Mesenteric fat pad (tissue), 1 donor: ENCODE measurements around the gene SUGCT. TPM values are rescaled to one million over a fixed set of nuclear protein-coding genes. Genes with fewer than 3 reads are reported as not detected.
"Not testable (repeated sequence)": the region's sequence is repeated elsewhere in the genome, so short reads cannot be mapped to it uniquely, and the experiment has no call there.

Experiments used
- DNase-seq: peaks from one replicate; pipeline ENCODE4 v3.0.0-alpha.2; 2020; ENCODE audit warnings: low spot score
- long read RNA-seq: library from polyadenylated mRNA; unstranded; transcript quantifications from one replicate; pipeline ENCODE4 v2.0.0, GENCODE V29; 2020
- total RNA-seq: library from RNA; stranded (reverse); fragmentation: NEBNext Ultra II Directional; extraction: Animal tissue kit (Norgen Biotek cat#: 25700); gene quantifications from one replicate; pipeline ENCODE4 v1.2.1, GENCODE V29; 2021
- donor health status: DM: yes; HTN: yes; CAD: no.

SUGCT gene
- total RNA-seq = 2.9 TPM
- long read RNA-seq, partial matches to known transcripts = 0 of 7 reads
- long read RNA-seq, other reads (novel, unspliced or antisense) = 4 of 7 reads

DNA sequence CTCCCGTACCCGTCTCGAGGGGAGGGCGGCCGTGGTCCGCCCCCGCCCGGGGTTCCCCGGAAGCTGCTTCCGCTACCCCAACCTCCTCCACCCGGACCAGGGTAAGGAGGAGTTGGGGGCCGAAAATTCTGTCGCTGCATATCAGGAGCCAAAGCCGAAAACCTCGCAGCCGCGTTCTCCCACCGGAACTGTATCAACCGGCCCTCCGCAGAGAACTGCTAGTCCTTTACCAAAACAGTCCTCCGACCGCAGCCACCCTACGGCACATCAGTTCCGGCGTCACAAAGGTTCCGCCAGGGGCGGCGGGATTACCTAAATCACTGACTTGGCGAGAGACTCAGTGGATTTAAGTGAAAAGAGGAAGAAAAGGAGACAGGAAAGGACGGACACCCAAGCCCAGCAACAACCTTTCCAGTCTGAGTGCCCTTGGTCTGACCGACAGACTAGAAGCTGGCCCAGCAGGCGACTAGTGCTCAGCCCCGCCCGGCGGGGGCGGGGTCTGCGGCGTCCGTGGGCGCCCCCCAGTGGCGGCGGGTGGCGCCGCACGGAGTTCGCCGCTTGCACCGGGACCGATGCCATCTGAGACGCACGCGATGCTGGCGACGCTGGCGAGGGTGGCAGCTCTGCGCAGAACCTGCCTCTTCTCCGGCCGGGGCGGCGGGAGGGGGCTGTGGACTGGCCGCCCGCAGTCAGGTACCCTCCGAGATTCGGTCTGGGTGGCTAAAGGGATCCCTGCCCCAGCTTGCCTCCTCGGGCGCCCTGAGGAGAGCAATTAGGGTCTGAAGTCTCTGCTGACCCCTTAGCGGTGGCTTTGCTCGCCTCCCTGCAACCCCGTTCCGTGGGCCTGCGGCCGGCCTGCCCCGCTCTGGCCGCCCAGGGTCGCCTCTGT lies at the start of gene SUGCT, which contains the start of gene MPLKIP:
SUGCT (plus strand) TSS at position 578 of the 889 bp plus-strand sequence.
MPLKIP (minus strand) TSS at position 195 of the 889 bp plus-strand sequence; CDS start at position 140, 55 bp downstream.
- peak; percentile 95 for DNase-seq

DNA sequence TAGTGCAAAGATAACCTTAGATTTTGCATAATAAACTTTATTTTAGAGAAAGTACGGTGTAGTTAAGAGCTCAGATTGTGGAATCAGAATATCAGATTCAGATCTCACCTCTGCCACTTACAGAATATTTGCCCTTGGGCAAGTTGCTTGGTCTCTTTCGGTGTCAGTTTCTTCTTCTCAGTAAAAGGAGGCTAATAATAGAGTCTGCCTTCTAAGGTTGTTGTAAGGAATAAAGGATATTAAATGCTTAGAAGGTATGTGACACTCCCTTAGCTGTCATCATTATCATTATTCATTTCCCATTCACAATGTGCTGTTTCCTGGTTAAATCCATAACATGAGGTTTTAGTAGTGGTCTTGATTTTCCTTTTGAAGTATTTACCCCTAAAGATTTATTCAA lies 42.6 kb upstream of the SUGCT start:
- no peak for DNase-seq

GRCh38 chr7:40093631-40094350 lies 41.0 kb upstream of the SUGCT start:
- no peak for DNase-seq

- DNase-seq = no peak
Observed at GRCh38 chr7:40095230-40095629, 39.6 kb upstream of the SUGCT start.

GRCh38 chr7:40095695-40096327 lies 39.0 kb upstream of the SUGCT start:
- no peak for DNase-seq

- DNase-seq = no peak
Observed at GRCh38 chr7:40097728-40098127, 37.1 kb upstream of the SUGCT start.

- no peak for DNase-seq
Observed at GRCh38 chr7:40098810-40099209, 36.0 kb upstream of the SUGCT start.

GRCh38 chr7:40099837-40100236 lies 35.0 kb upstream of the SUGCT start:
- DNase-seq = no peak

GRCh38 chr7:40101201-40101600 lies 33.6 kb upstream of the SUGCT start:
- DNase-seq = no peak

GRCh38 chr7:40102897-40103296 lies 31.9 kb upstream of the SUGCT start:
- DNase-seq = no peak

- DNase-seq = no peak
Observed at GRCh38 chr7:40105879-40106473, 28.8 kb upstream of the SUGCT start.

DNA sequence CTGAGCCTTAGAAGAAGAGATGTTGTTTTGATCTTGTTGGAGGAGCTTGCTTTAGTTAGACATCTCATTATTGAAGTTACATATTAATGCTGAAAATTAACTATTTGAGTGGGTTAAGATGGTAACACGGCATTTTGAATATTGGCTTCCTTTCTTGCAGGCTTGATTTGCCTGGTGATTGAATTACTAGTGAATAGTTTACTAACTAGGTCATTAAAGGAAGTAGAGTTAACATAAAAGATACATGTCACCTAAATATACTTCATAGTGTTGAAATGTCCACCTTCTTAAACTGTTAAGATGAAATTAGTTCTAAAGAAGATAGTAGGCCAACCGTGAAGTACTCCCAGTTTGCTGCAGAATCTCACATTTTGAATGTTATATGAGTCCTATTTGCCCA lies 18.9 kb upstream of the SUGCT start:
- DNase-seq = no peak

DNA sequence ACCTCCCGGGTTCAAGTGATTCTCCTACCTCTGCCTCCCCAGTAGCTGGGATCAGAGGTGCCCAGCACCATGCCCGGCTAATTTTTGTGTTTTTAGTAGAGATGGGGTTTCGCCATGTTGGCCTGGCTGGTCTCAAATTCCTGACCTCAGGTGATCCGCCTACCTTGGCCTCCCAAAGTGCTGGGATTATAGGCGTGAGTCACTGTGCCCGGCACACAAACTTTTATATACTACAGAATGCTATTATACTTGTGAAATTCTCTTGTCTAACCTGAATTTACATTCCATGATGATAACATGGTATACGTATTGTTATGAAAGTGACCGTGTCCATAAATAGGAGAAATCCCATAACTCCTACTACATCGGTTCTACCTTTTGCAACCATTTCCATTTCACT lies 17.6 kb upstream of the SUGCT start:
- DNase-seq = not testable (repeated sequence)

DNA sequence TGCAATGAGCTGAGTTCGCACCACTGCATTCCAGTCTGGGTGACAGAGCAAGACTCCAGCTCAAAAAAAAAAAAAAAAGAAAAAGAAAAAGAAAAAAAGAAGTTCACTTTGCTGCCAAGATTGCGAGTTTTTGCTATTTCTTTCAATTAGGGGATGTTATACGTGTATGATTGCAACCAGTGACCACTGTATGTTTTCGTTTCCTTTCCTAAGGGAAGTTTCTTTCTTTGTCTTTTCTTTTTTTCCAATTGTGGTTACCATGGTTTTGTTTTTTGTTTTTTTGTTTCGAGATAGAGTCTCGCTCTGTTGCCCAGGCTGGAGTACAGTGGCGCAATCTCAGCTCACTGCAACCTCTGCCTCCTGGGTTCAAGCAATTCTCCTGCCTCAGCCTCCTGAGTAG lies 16.6 kb upstream of the SUGCT start:
- not testable (repeated sequence) for DNase-seq

- no peak for DNase-seq
Observed at GRCh38 chr7:40120020-40120419, 14.8 kb upstream of the SUGCT start.

DNA sequence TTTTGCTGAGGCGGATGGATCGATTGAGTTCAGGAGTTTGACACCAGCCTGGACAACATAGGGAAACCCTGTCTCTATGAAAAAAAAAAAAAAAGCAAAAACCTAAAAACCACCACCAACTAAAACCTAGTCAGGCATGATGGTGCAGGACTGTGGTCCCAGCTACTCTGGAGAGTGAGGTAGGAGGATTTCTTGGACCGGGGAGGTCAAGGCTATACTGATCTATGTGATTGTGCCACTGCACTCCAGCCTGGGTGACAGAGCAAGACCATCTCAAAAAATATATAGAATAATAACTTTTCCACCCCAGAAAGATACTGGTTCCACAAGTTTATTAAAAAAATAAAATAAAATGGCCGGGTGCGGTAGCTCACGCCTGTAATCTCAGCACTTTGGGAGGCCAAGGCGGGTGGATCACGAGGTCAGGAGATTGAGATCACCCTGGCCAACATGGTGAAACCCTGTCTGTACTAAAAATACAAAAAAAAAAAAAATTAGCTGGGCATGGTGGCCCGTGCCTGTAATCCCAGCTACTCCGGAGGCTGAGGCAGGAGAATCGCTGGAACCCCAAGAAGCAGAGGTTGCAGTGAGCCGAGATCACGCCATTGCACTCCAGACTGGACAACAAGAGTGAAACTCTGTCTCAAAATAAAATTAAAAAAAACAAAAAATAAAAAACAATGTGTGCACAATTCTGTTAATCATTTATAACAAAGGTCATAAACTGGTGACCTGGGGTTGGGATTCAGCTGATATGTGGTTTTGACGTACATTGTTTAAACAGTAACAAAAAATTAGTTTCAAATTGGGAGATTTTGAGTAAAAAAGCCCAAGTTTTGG lies 12.5 kb upstream of the SUGCT start:
- not testable (repeated sequence) for DNase-seq

GRCh38 chr7:40122940-40123254 lies 11.9 kb upstream of the SUGCT start:
- no peak for DNase-seq

DNA sequence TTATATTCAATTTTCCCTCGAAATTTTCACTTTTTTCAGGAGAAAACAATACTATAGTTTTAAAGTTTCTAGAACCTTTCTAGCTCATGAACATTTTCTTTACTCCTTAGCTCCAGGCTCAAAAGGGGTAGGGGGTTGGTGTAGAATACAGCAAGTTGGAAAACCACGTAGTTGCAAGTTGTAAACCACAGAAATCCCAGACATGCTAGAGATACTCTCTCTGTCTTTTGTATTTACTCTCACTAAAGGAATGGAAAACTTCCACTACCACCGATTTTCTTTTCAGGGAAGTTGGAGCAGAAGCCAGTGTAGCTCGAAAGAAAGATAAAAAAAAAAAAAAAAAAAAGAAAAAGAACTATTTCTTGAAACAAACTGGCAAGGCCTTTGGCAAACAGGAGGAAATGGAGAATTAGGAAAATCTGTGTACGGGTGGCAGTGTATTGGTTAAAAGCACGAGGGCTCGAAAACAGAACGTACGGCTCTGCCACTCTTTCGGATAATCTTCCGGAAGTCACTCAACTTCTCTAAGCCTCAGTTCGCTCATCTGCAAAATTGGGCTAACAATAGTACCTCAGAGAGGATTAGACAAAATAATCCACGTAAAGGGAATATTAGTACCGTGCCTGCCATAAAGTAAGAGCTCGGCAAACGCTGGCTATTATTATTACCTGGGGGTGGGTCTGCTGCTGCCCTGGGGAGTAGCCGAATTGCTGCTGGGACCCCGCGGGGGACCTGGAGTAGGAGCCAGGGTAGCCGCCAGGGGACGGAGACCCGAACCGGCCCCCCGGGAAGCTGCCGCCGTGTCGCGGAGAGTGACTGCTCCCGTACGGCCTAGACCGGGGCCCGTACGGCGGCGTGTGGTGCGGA lies 1.0 kb upstream of the SUGCT start:
- no peak for DNase-seq

GRCh38 chr7:40135317-40135610 lies 459 bp downstream of the SUGCT start:
- DNase-seq = no peak

DNA sequence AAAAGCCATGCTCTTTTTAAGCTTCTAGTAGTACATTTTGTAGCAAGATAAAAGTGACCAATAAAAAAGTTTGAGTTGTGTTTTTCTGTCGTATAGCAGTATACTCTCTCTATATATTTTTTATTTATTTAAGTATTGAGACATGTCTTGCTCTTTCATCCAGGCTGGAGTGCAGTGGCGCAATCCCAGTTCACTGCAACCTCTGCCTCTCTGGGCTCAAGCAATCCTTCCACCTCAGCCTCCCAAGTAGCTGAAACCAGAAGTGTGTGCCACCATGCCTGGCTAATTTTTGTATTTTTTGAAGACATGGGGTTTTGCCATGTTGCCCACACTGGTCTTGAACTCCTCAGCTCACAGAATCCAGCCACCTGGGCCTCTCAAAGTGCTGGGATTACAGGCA lies 2.8 kb downstream of the SUGCT start:
- DNase-seq = no peak
